ENCODE results near the gene A1BG.

DNA sequence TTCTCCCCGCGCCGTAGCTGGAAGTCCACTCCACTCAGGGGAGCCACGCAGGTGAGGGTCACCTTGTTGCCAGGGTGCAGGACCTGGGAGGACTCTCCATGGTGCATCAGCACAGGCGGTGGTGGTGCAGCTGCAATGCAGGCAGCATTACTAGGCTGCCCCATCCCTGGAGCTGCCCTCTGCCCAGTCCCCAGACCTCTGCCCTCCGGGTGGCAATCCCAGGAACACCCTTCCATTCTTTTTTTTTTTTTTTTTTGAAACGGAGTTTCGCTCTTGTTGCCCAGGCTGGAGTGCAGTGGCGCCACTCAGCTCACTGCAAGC is 1.8 kb downstream of the A1BG start:
- no peak for TF ChIP-seq POLR2AphosphoS5 (IDR thresholded peaks at IDR 0.05; ENCODE audit: borderline replicate concordance, low read depth, low read length)
- TF ChIP-seq EZH2 (IDR thresholded peaks at IDR 0.05) = no peak

All from SK-N-MC (cell line).